Mesenchymal stem cell (in vitro differentiated cells and primary cell): ENCODE measurements around the gene SCN3A.

Experiments used
- DNase-seq: peaks from one replicate; pipeline ENCODE4 v3.0.0-alpha.2; 2013
- H2AFZ ChIP-seq: one replicate; pipeline ENCODE4 v1.6.1; 2013; ENCODE audit warnings: low read depth, mild to moderate bottlenecking, control low read depth, inconsistent platforms, low read length, moderate library complexity
- H2AK5ac ChIP-seq: 2 replicates; pipeline ENCODE4 v1.6.1; 2013; ENCODE audit warnings: low read length, moderate library complexity, mild to moderate bottlenecking, inconsistent platforms; ENCODE audit not compliant: severe bottlenecking
- H2BK120ac ChIP-seq: one replicate; pipeline ENCODE4 v1.6.1; 2013; ENCODE audit warnings: low read depth, mild to moderate bottlenecking, inconsistent platforms, low read length, moderate library complexity
- H2BK12ac ChIP-seq, 2 experiments: one replicate each; pipeline ENCODE4 v1.6.1; 2013; ENCODE audit warnings: inconsistent platforms in 2 of 2, low read length in 2 of 2, mild to moderate bottlenecking in 2 of 2, moderate library complexity in 2 of 2, control low read depth in 1 of 2
- H2BK15ac ChIP-seq: one replicate; pipeline ENCODE4 v1.6.1; 2013; ENCODE audit warnings: mild to moderate bottlenecking, low read depth, inconsistent platforms; ENCODE audit not compliant: poor library complexity, severe bottlenecking
- H2BK5ac ChIP-seq: 2 replicates; pipeline ENCODE4 v1.6.1; 2013; ENCODE audit warnings: low read depth, mild to moderate bottlenecking, low read length, control low read depth, inconsistent platforms; ENCODE audit not compliant: poor library complexity, severe bottlenecking
- H3K14ac ChIP-seq, 2 experiments: one replicate each; pipeline ENCODE4 v1.6.1; 2013; ENCODE audit warnings: inconsistent platforms in 2 of 2, low read length in 2 of 2, control low read depth in 1 of 2, mild to moderate bottlenecking in 1 of 2, moderate library complexity in 1 of 2
- H3K18ac ChIP-seq, 2 experiments: one replicate each; pipeline ENCODE4 v1.6.1; 2013; ENCODE audit warnings: inconsistent platforms in 2 of 2, low read length in 2 of 2, control low read depth in 1 of 2, low read depth in 1 of 2, mild to moderate bottlenecking in 1 of 2
- H3K23ac ChIP-seq, 2 experiments: one replicate each; pipeline ENCODE4 v1.6.1; 2013; ENCODE audit warnings: inconsistent platforms in 2 of 2, low read length in 2 of 2, mild to moderate bottlenecking in 2 of 2, moderate library complexity in 2 of 2, control low read depth in 1 of 2
- H3K27ac ChIP-seq: 2 replicates; pipeline ENCODE4 v1.5.1; 2013; ENCODE audit warnings: mild to moderate bottlenecking, moderate library complexity, low read length, control low read depth, inconsistent platforms; ENCODE audit not compliant: poor library complexity, severe bottlenecking
- H3K27me3 ChIP-seq, 2 experiments: 2 replicates each; pipeline versions ENCODE4 v1.6.1 to v1.7.0; 2013; ENCODE audit warnings: low read length in 2 of 2, mild to moderate bottlenecking in 2 of 2, moderate library complexity in 2 of 2, control low read depth in 1 of 2, inconsistent platforms in 1 of 2; ENCODE audit not compliant: control insufficient read depth in 1 of 2, insufficient read depth in 1 of 2
- H3K36me3 ChIP-seq, 2 experiments: 2 replicates each; pipeline versions ENCODE4 v1.6.1 to v1.7.0; 2013; ENCODE audit warnings: low read length in 2 of 2, control low read depth in 1 of 2, inconsistent platforms in 1 of 2, low read depth in 1 of 2, mild to moderate bottlenecking in 1 of 2; ENCODE audit not compliant: insufficient read depth in 2 of 2, control insufficient read depth in 1 of 2
- H3K4ac ChIP-seq, 2 experiments: one replicate each; pipeline ENCODE4 v1.6.1; 2013; ENCODE audit warnings: inconsistent platforms in 2 of 2, low read length in 2 of 2, mild to moderate bottlenecking in 2 of 2, moderate library complexity in 2 of 2, control low read depth in 1 of 2, low read depth in 1 of 2
- H3K4me1 ChIP-seq: 2 replicates; pipeline ENCODE4 v1.6.1; 2013; ENCODE audit warnings: low read depth, low read length, control low read depth; ENCODE audit not compliant: control insufficient read depth, insufficient read depth
- H3K4me2 ChIP-seq: 2 replicates; pipeline ENCODE4 v1.6.1; 2013; ENCODE audit warnings: low read length, mild to moderate bottlenecking, inconsistent platforms; ENCODE audit not compliant: poor library complexity, severe bottlenecking
- H3K4me3 ChIP-seq, 2 experiments: 2 replicates each; pipeline versions ENCODE4 v1.5.1 to v1.7.0; 2013; ENCODE audit warnings: low read length in 2 of 2, mild to moderate bottlenecking in 2 of 2, control low read depth in 1 of 2, low read depth in 1 of 2; ENCODE audit not compliant: insufficient read depth in 1 of 2
- H3K79me1 ChIP-seq: replicated peaks from 2 replicates; pipeline ENCODE4 v1.6.1; 2013; ENCODE audit warnings: mild to moderate bottlenecking, control low read depth, low read length, inconsistent platforms; ENCODE audit not compliant: poor library complexity, severe bottlenecking
- H3K9ac ChIP-seq: 2 replicates; pipeline ENCODE4 v1.7.0; 2013; ENCODE audit warnings: mild to moderate bottlenecking, low read length, moderate library complexity
- H3K9me3 ChIP-seq: 2 replicates; pipeline ENCODE4 v1.7.0; 2013; ENCODE audit warnings: mild to moderate bottlenecking, low read length; ENCODE audit not compliant: control insufficient read depth
- H4K8ac ChIP-seq: one replicate; pipeline ENCODE4 v1.6.1; 2013; ENCODE audit warnings: inconsistent platforms, mild to moderate bottlenecking, low read length, moderate library complexity
- H4K91ac ChIP-seq: one replicate; pipeline ENCODE4 v1.6.1; 2013; ENCODE audit warnings: mild to moderate bottlenecking, low read length, inconsistent platforms
- WGBS: methylation state at CpG from one replicate; pipeline ENCODE4 v1.1.7; 2013; ENCODE audit warnings: mixed read lengths; 5-methylcytosine and 5-hydroxymethylcytosine counted together

The SCN3A gene

DNA sequence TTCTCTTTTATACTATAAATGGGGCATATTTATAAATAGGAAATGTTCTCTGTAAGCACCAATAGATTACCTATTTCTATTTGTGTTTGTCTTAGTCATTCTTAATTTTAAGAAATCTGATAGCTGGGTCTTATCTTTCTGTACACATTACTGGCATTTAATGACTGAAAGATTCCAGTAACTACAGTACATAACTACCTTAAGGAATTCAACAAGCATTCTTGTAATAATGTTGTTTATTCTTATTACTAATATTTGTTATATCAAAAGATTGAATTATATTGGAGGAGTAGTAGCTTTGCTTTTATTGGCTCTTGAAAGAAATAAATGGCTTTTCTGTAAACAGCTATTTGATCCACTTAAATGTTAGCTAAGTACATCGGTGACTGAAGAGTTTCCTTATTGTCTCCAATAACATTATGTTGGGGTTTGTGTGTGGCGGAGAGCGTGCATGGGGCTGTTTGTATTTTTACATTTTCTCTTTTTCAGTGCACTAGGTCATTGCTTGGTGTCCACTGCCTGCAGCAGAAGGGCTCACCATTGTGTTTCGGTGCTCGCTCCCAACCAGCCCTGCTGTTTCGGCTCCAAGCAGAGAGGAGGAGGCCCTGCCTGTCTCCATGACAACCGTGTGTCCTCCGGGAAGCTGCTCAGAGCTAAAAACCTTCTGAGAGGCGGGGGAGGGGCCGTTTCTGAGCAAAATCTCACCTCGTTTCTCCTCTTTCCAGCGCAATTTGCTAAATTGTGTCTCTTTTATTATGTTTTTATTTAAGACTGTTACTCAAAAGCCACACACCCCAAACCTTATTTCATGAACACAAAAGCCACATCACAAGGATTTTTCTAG is 136.0 kb downstream of the SCN3A start:
- 15% methylated on average over 6 of the region's 12 CpGs for WGBS
- peak; percentile 87 for DNase-seq
- no peak overlapping the region for H2AK5ac ChIP-seq
- peak overlapping the region; percentile 67 for H3K9ac ChIP-seq
- no peak overlapping the region for H2BK12ac ChIP-seq
- H3K36me3 ChIP-seq = no peaks in the 10 kb centered on the region
- H4K8ac ChIP-seq = peak overlapping the region; percentile 49
- H3K9me3 ChIP-seq = no peaks in the 10 kb centered on the region
- H3K27ac ChIP-seq = peak overlapping the region; percentile 51
- H3K14ac ChIP-seq = no peak overlapping the region
- peak overlapping the region; percentile 15 for H4K91ac ChIP-seq
- no peaks in the 10 kb centered on the region for H3K27me3 ChIP-seq
- no peak overlapping the region for H2BK5ac ChIP-seq
- H3K23ac ChIP-seq = no peak overlapping the region
- H3K79me1 ChIP-seq = no peaks in the 10 kb centered on the region
- peak overlapping the region; percentile 42 to 69 for H3K4me3 ChIP-seq
- peak overlapping the region; percentile 87 for H3K4me2 ChIP-seq
- H3K18ac ChIP-seq = peak overlapping the region; percentile 70 to 92
- H3K4ac ChIP-seq = no peak overlapping the region
- peaks cover 1% of the 10 kb centered on the region for H3K4me1 ChIP-seq
- H2AFZ ChIP-seq = peak overlapping the region; percentile 23
- H2BK15ac ChIP-seq = no peak overlapping the region
- no peak overlapping the region for H2BK120ac ChIP-seq

DNA sequence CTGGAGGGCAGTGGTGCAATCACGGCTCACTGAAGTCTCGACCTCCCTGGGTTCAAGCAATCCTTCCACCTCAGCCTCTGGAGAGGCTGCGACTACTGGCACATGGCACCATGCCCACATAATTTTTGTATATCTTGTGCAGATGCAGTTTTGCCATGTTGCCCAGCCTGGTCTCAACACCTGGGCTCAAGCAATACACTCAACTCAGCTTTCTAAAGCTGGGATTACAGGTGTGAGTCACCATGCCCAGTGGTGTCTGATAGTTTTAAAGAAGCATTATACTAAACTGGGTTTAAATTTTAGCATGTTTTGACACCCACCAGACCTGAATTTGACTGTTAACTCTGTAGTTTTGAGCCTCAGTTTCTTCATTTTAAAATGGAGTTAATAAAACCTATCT is 139.1 kb downstream of the SCN3A start:
- Histone ChIP-seq H3K36me3 (no peaks in the 10 kb centered on the region), H3K4ac (no peak overlapping the region), H2AK5ac (no peak overlapping the region), H4K91ac (no peak overlapping the region), H3K79me1 (no peaks in the 10 kb centered on the region), H2BK120ac (no peak overlapping the region), H3K14ac (no peak overlapping the region), H3K27me3 (no peaks in the 10 kb centered on the region), H2BK12ac (no peak overlapping the region), H2BK15ac (no peak overlapping the region), H3K23ac (no peak overlapping the region), H3K9ac (no peak overlapping the region), H3K4me2 (no peak overlapping the region), H4K8ac (no peak overlapping the region), H3K4me1 (peaks cover 1% of the 10 kb centered on the region), H3K9me3 (no peaks in the 10 kb centered on the region), H2AFZ (no peak overlapping the region), H3K18ac (no peak overlapping the region), H3K27ac (no peak overlapping the region), H3K4me3 (no peak overlapping the region), H2BK5ac (no peak overlapping the region)
- DNase-seq = no peak
- 98% methylated on average over 3 of the region's 3 CpGs for WGBS

GRCh38 chr2:165060411-165060810 is 143.4 kb downstream of the SCN3A start:
- Histone ChIP-seq H3K27me3 (no peaks in the 10 kb centered on the region), H2AK5ac (no peak overlapping the region), H2AFZ (no peak overlapping the region), H3K4me2 (no peak overlapping the region), H3K4ac (no peak overlapping the region), H2BK5ac (no peak overlapping the region), H2BK15ac (no peak overlapping the region), H4K8ac (no peak overlapping the region), H3K14ac (no peak overlapping the region), H3K18ac (no peak overlapping the region), H3K9ac (no peak overlapping the region), H3K79me1 (no peaks in the 10 kb centered on the region), H3K4me3 (no peak overlapping the region), H3K27ac (no peak overlapping the region), H3K23ac (no peak overlapping the region), H2BK120ac (no peak overlapping the region), H3K9me3 (no peaks in the 10 kb centered on the region), H3K4me1 (no peaks in the 10 kb centered on the region), H4K91ac (no peak overlapping the region), H3K36me3 (no peaks in the 10 kb centered on the region), H2BK12ac (no peak overlapping the region)
- DNase-seq = no peak
- no CpG with 5 or more reads among the region's 2 CpGs for WGBS

GRCh38 chr2:165058476-165059265 is 145.2 kb downstream of the SCN3A start:
- H3K9me3 ChIP-seq = no peaks in the 10 kb centered on the region
- peak overlapping the region in 1 of 2 experiments; percentile 66 for H3K18ac ChIP-seq
- no peak overlapping the region for H2AK5ac ChIP-seq
- H3K4me3 ChIP-seq = no peak overlapping the region
- H3K9ac ChIP-seq = no peak overlapping the region
- WGBS = 36% methylated on average over 1 of the region's 2 CpGs
- no peak overlapping the region for H4K8ac ChIP-seq
- H2BK120ac ChIP-seq = no peak overlapping the region
- H3K36me3 ChIP-seq = no peaks in the 10 kb centered on the region
- H3K27ac ChIP-seq = no peak overlapping the region
- H3K23ac ChIP-seq = no peak overlapping the region
- no peaks in the 10 kb centered on the region for H3K79me1 ChIP-seq
- no peak overlapping the region for H3K4ac ChIP-seq
- no peaks in the 10 kb centered on the region for H3K27me3 ChIP-seq
- H2BK5ac ChIP-seq = no peak overlapping the region
- H3K14ac ChIP-seq = no peak overlapping the region
- H3K4me2 ChIP-seq = no peak overlapping the region
- no peak overlapping the region for H2BK12ac ChIP-seq
- H2AFZ ChIP-seq = no peak overlapping the region
- no peak for DNase-seq
- H3K4me1 ChIP-seq = no peaks in the 10 kb centered on the region
- no peak overlapping the region for H2BK15ac ChIP-seq
- no peak overlapping the region for H4K91ac ChIP-seq
